Astrocyte of the spinal cord (primary cell): ENCODE results near the gene TTC33.
A peak's percentile ranks its signal among the peaks of the same experiment; 100 is the strongest.

Source experiments
- DNase-seq: peaks from one replicate; pipeline ENCODE4 v3.0.0; 2011; ENCODE audit warnings: low read depth, low spot score
- H3K4me3 ChIP-seq: 2 replicates; pipeline ENCODE4 v1.5.1; 2011; ENCODE audit warnings: low read depth, mild to moderate bottlenecking, low read length, moderate library complexity
- in situ Hi-C: cut with HindIII; loops from 2 replicates; pipeline ENCODE4 v1.10.0; 2017; ENCODE audit warnings: low sequenced_read_pairs
- TF ChIP-seq, protein P1 (sequence below): IDR thresholded peaks from 2 replicates; pipeline ENCODE4 v1.5.1; 2012; ENCODE audit warnings: low read depth, mild to moderate bottlenecking, low read length, inconsistent platforms

Gene TTC33

DNA sequence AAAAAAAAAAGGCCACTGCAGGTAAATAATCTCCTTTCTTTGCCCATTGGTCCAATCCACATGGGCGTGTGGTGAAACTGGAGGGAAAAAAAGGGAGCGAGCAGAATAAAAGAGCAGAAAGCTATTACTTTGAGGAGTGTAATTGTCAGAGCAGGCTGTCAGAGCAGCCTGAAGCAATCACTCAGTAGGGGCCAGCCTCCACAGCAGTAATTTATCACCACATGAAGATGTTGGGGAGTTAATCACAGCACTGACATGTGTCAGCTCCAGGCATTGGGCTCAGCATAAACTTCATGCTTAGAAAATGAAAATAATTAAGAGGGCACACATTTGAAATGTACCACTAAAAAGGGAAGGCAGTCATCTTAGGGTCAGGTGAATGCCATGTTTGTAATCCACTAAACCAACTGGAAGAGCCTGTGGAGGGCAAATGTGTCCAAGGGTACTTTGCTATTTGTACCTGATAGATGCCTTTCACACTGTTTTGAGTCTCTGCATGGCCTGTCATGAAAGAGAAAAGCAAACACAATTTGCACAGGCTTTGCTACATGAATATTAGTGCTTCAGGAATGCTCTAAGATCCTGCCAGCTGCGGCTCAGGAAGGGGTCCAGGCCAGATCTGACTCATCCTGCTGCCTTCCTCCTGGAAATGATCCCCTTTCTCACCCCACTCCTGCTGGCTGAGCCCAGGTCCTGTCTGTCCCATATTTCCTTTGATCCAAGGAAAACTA is 79.0 kb downstream of the TTC33 start:
- TF ChIP-seq, protein P1, sequence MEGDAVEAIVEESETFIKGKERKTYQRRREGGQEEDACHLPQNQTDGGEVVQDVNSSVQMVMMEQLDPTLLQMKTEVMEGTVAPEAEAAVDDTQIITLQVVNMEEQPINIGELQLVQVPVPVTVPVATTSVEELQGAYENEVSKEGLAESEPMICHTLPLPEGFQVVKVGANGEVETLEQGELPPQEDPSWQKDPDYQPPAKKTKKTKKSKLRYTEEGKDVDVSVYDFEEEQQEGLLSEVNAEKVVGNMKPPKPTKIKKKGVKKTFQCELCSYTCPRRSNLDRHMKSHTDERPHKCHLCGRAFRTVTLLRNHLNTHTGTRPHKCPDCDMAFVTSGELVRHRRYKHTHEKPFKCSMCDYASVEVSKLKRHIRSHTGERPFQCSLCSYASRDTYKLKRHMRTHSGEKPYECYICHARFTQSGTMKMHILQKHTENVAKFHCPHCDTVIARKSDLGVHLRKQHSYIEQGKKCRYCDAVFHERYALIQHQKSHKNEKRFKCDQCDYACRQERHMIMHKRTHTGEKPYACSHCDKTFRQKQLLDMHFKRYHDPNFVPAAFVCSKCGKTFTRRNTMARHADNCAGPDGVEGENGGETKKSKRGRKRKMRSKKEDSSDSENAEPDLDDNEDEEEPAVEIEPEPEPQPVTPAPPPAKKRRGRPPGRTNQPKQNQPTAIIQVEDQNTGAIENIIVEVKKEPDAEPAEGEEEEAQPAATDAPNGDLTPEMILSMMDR: no peak
- no peak overlapping the region for H3K4me3 ChIP-seq
- in situ Hi-C loops: no loop called here
- peak; percentile 88 for DNase-seq

DNA sequence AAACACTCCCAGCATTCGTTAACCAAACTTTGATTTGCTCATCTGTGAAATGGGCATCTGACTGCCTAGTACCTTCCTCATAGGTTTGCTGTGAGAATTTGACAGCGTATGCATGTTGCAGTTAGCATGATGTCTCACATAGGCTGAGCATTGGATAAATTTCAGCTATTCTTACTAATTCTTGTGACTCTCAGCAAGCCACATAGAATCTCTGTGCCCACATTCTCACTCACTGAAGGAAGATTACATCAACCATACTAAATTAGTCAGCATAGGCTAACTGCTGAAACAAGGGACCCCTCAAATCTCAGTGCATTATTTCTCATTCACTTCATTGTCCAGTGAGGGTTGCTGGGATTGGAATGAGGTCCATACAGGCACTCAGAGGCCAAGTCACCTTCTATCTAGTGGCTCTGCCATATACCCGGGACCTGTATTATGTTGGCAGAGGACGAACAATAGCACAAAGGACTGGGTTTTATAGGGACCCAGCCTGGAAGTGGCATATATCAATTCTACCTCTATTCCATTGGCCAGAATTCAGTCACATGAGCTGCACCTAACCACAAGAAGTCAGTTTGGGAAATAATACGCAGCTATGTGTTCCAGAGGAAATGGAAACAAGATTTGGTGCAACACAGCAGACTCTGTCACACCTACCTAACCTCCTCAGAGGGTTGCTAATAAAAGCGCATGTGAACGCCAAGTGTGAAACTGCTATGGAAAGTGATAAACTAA is 80.2 kb downstream of the TTC33 start:
- TF ChIP-seq, protein P1: no peak
- in situ Hi-C loops: no loop called here
- no peak overlapping the region for H3K4me3 ChIP-seq
- DNase-seq: no peak

DNA sequence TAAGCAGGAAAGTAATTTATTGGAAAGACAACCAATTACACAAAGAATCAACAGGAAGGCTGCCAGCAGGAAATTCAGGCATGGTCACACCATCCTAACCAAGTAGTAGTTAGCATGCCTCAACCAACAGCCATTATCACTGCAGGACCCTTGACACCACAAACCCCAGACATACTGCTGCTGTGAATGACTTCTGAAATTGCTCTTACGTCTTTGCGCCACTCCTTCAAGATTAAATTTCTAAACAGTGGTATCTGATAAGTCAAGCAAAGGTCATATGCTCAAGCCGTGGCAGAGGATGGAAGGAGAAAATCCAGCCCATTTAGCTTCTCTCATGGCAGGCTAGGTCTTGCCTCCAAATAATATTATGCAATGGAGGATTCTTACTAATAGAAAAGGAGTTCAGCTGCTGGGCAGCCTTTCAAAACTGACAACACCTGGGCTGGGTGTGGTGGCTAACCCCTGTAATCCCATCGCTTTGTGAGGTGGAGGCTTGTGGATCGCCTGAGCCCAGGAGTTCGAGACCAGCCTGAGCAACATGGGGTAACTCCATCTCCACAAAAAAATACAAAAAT is 81.0 kb downstream of the TTC33 start:
- in situ Hi-C loops: no loop called here
- TF ChIP-seq, protein P1: no peak
- H3K4me3 ChIP-seq: no peak overlapping the region
- no peak for DNase-seq

DNA sequence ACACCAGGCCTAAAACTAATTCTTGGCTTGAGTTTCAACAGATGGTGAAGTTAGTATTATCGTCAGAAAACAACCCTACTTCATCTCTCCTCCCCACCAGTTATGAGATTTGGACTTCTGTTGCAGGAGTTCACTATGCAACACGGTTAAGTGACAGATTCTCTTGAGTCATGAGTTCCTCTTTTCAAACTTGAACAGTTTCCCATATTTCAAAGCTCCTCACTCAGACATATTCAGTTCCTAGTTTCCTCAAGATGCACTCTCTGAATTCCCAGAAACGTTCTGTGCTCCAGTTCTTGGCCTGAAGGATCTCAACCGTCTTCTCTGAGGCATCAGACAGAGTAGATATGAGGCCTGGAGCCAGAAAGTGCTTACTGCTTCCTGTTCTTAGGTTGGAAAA is 83.3 kb downstream of the TTC33 start:
- H3K4me3 ChIP-seq: no peak overlapping the region
- TF ChIP-seq, protein P1: no peak
- no peak for DNase-seq
- in situ Hi-C loops: no loop called here

DNA sequence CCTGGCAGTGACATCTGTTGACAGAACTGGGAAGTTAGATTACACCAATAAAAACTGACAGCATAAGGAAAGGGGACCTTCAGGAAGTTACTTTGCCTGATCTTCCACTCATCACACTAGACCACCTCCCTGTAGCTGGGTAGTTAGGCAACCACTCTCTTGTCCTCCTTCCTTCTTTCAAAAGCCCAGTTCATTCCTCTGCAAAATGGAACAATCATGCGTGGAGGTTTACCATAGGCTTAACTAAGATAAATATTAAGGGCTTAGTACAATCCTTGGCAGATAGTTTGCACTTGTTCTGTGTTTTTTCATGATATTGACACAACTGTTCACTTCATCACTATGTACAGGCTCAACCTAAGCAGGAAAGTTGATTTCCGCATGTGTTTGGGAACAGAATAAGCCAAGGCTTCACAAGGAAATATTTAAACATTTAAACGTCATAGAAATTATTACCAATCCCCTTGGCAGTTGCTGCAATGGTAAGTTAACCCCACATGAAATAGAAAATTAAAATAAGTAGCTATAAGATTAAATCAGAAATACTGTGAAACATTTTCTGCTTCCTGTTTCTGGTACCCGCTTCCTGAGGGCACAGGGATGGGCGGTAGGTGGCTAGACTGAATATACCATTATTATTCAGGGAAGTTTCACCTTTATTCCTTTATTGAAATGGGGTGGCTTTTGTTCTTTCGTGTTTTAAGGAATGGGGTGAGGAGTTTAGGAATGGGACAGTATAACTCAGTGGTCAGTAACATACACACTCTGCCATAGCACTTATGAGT is 86.0 kb downstream of the TTC33 start:
- in situ Hi-C loops: no loop called here
- TF ChIP-seq, protein P1: no peak
- DNase-seq: no peak
- H3K4me3 ChIP-seq: no peak overlapping the region

DNA sequence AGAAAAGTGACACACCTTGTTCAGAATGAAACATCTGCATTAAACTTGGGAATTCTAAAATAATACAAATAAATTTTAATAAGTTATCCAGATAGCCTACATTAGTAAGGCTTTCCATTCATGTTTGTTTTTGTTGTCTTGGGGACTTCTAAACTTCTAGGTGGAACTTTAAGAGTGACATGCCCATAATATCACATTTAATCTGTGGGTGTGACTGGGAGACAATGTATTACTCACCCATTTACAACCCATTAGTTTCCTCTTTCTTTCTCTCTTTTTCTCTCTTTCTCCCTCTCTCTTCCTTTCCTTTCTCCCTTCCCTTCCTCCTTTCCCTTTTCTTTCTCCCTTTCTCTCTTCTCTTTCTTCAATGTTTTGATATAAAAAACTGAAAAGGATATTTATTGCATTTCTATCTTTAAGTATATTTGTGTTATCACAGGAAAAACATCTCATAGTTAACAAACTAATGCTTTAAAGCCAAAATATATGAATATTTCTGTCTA is 88.5 kb downstream of the TTC33 start:
- TF ChIP-seq, protein P1: no peak
- H3K4me3 ChIP-seq: no peak overlapping the region
- in situ Hi-C loops: no loop called here
- DNase-seq: no peak
